Measurements from ENCODE around the gene INSM1. TPM values are rescaled to one million over a fixed set of nuclear protein-coding genes. Genes with fewer than 3 reads are reported as not detected.
A peak's percentile ranks its signal among the peaks of the same experiment; 100 is the strongest.

Gene INSM1
- total and polyA plus RNA-seq, 2 experiments from 2014 or later = not detected

DNA sequence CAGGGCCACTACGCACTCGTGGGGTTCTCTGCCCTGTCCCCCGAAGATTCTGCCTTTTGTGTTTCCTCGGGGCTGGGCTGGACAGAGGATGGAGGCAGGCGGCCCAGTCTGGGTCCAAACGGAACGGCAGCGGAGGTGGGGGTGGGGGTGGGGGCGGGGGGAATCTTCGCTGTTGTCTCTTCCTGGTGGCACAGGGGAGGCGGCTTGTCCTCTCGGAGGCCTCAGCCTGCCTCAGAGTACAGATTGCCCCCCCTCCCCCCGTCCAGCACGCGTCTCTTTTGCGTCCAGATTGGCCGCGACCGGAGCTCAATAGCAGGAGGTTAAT is 1.4 kb upstream of the INSM1 start:
- no peak overlapping the region for H3K27ac ChIP-seq
- DNase-seq (ENCODE audit: low read depth in 1 of 2, low spot score in 1 of 2) = no peak
- H3K27me3 ChIP-seq = peaks cover 100% of the 10 kb centered on the region
- no peaks in the 10 kb centered on the region for H3K36me3 ChIP-seq
- H3K4me1 ChIP-seq (ENCODE audit: low read depth) = no peaks in the 10 kb centered on the region
- no peaks in the 10 kb centered on the region for H3K9me3 ChIP-seq (ENCODE audit: low read depth)
- H3K4me3 ChIP-seq = no peak overlapping the region
- no peak for TF ChIP-seq CTCF (IDR thresholded peaks at IDR 0.05; ENCODE audit: low read depth, low read length)

DNA sequence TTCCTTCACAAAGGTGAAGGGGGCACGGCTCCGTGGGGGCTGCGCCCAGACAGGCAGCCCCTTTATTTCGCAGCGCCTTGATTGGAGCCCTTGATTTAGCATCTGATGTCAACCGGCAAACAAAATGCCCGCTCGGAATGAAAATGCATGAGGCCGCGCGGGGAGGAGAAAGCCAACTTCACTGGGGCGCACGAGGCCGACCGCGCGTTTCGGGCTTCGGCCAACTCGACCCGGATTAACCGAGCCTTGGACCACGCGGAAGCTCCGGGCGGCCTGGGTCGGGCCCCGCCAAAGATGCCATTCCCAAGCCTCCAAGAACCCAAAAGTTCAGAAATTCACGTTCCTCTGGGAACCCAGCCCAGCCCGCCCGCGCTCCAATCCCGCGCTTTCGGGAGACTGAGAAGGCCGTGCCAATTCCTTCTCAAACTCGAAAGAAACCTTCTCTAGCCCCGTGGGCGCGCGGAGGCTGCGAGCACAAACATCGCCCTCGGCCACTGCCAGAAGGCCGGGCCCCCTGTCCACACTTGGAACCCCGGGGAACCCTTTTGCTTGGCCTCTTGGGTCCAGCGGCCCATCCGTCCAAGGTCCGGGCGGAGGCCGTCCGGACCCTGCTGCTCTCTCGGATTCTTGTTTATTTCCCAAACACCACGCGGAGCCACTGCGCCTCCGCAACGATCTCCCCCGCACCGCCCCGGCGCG is 879 bp upstream of the INSM1 start:
- Histone ChIP-seq H3K27me3 (peaks cover 100% of the 10 kb centered on the region), H3K9me3 (ENCODE audit: low read depth) (no peaks in the 10 kb centered on the region), H3K36me3 (no peaks in the 10 kb centered on the region), H3K27ac (no peak overlapping the region), H3K4me1 (ENCODE audit: low read depth) (no peaks in the 10 kb centered on the region), H3K4me3 (no peak overlapping the region)
- TF ChIP-seq CTCF (IDR thresholded peaks at IDR 0.05; ENCODE audit: low read depth, low read length) = no peak
- DNase-seq (ENCODE audit: low read depth in 1 of 2, low spot score in 1 of 2) = peak in 1 of 2 donors; percentile 25

GRCh38 chr20:20368418-20369249 is 730 bp downstream of the INSM1 start:
- Histone ChIP-seq H3K4me3 (peak overlapping the region; percentile 30), H3K36me3 (no peaks in the 10 kb centered on the region), H3K27ac (no peak overlapping the region), H3K27me3 (peaks cover 100% of the 10 kb centered on the region), H3K4me1 (ENCODE audit: low read depth) (no peaks in the 10 kb centered on the region), H3K9me3 (ENCODE audit: low read depth) (no peaks in the 10 kb centered on the region)
- TF ChIP-seq CTCF (IDR thresholded peaks at IDR 0.05; ENCODE audit: low read depth, low read length) = no peak
- DNase-seq (ENCODE audit: low read depth in 1 of 2, low spot score in 1 of 2) = peak in 1 of 2 donors; percentile 35

GRCh38 chr20:20369250-20370093 is 1.6 kb downstream of the INSM1 start:
- peak in 1 of 2 donors; percentile 21 for DNase-seq (ENCODE audit: low read depth in 1 of 2, low spot score in 1 of 2)
- H3K27me3 ChIP-seq = peaks cover 100% of the 10 kb centered on the region
- H3K4me1 ChIP-seq (ENCODE audit: low read depth) = no peaks in the 10 kb centered on the region
- TF ChIP-seq CTCF (IDR thresholded peaks at IDR 0.05; ENCODE audit: low read depth, low read length) = no peak
- no peaks in the 10 kb centered on the region for H3K9me3 ChIP-seq (ENCODE audit: low read depth)
- H3K4me3 ChIP-seq = peak overlapping the region; percentile 30
- no peak overlapping the region for H3K27ac ChIP-seq
- no peaks in the 10 kb centered on the region for H3K36me3 ChIP-seq

- Histone ChIP-seq H3K27ac (no peak overlapping the region), H3K36me3 (no peaks in the 10 kb centered on the region), H3K4me1 (ENCODE audit: low read depth) (no peaks in the 10 kb centered on the region), H3K4me3 (no peak overlapping the region), H3K9me3 (ENCODE audit: low read depth) (no peaks in the 10 kb centered on the region), H3K27me3 (peaks cover 100% of the 10 kb centered on the region)
- TF ChIP-seq CTCF (IDR thresholded peaks at IDR 0.05; ENCODE audit: low read depth, low read length) = no peak
- no peak for DNase-seq (ENCODE audit: low read depth in 1 of 2, low spot score in 1 of 2)
Measured at GRCh38 chr20:20370094-20370575, 2.2 kb downstream of the INSM1 start.

All from cardiac muscle cell (in vitro differentiated cells and primary cell).